Osteoblast (primary cell): ENCODE measurements around the gene IL31RA. TPM values are rescaled to one million over a fixed set of nuclear protein-coding genes. Genes with fewer than 3 reads are reported as not detected.

ENCODE experiments used
- DNase-seq: peaks from one replicate; pipeline ENCODE4 v3.0.0; 2011; ENCODE audit warnings: low spot score, mixed read lengths; ENCODE audit not compliant: insufficient read length; ENCODE audit errors: missing footprints
- H2AFZ ChIP-seq: 2 replicates; pipeline ENCODE4 v1.6.0; 2011; ENCODE audit warnings: mild to moderate bottlenecking, low read length
- H3K27ac ChIP-seq: 2 replicates; pipeline ENCODE4 v1.5.1; 2011; ENCODE audit warnings: mild to moderate bottlenecking, low read depth, low read length, moderate library complexity
- H3K27me3 ChIP-seq: 2 replicates; pipeline ENCODE4 v1.6.0; 2012; ENCODE audit warnings: mild to moderate bottlenecking, control low read depth, inconsistent platforms, low read length, moderate library complexity; ENCODE audit not compliant: insufficient read depth
- H3K36me3 ChIP-seq: 2 replicates; pipeline ENCODE4 v1.5.1; 2011; ENCODE audit warnings: mild to moderate bottlenecking, low read length, control low read depth, moderate library complexity; ENCODE audit not compliant: insufficient read depth
- H3K4me1 ChIP-seq: 2 replicates; pipeline ENCODE4 v1.5.1; 2011; ENCODE audit warnings: mild to moderate bottlenecking, low read length, control low read depth, moderate library complexity; ENCODE audit not compliant: insufficient read depth
- H3K4me2 ChIP-seq: 2 replicates; pipeline ENCODE4 v1.6.0; 2011; ENCODE audit warnings: mild to moderate bottlenecking, low read length; ENCODE audit not compliant: insufficient read depth
- H3K4me3 ChIP-seq: fragments of 200-600 bp; sonication (generic); 3 replicates; pipeline ENCODE4 v1.5.1; 2012; ENCODE audit warnings: mild to moderate bottlenecking, low read length, inconsistent platforms; ENCODE audit not compliant: insufficient read depth
- H3K79me2 ChIP-seq: 2 replicates; pipeline ENCODE4 v1.6.0; 2012; ENCODE audit warnings: mild to moderate bottlenecking, low read length, control low read depth, inconsistent platforms; ENCODE audit not compliant: insufficient read depth
- H3K9me3 ChIP-seq: 2 replicates; pipeline ENCODE4 v1.5.1; 2011; ENCODE audit warnings: low read depth, low read length, control low read depth
- H4K20me1 ChIP-seq: 2 replicates; pipeline ENCODE4 v1.6.0; 2012; ENCODE audit warnings: mild to moderate bottlenecking, low read length, control low read depth; ENCODE audit not compliant: insufficient read depth
- total RNA-seq: library from RNA; depleted of rRNA; stranded (reverse); fragments of >200 nt; gene quantifications from 2 replicates; pipeline ENCODE4 v1.2.3, GENCODE V29; 2012
- TF ChIP-seq, protein P1 (sequence below): IDR thresholded peaks from 2 replicates; pipeline ENCODE4 v1.5.1; 2011; ENCODE audit warnings: mild to moderate bottlenecking, low read depth, low read length, moderate library complexity; ENCODE audit errors: extremely low read depth

IL31RA gene
- total RNA-seq, 1 donor: 0.36 TPM

DNA sequence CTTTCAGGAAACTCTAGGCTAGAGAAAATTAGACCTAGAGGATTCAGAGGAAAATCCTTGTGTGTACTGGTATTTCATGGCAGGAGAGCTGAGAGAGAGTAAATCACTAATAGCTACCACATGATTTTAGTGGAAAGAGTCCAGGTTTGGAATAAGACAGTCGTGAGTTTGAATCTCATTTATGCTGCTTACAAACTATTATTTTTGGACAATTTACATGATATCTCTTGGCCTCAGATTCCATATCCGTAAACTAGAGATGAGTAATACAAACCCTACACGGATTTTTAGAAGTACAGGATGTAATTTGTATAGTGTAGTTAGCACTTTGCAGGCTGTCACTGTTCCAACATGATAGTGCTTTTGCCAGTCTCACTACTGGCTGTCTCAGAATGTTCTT, 2.7 kb downstream of the IL31RA start:
- H3K4me1 ChIP-seq: peaks cover 21% of the 10 kb centered on the region
- no peaks in the 10 kb centered on the region for H3K79me2 ChIP-seq
- H4K20me1 ChIP-seq: no peaks in the 10 kb centered on the region
- no peaks in the 10 kb centered on the region for H3K9me3 ChIP-seq
- no peak overlapping the region for H2AFZ ChIP-seq
- TF ChIP-seq, protein P1, sequence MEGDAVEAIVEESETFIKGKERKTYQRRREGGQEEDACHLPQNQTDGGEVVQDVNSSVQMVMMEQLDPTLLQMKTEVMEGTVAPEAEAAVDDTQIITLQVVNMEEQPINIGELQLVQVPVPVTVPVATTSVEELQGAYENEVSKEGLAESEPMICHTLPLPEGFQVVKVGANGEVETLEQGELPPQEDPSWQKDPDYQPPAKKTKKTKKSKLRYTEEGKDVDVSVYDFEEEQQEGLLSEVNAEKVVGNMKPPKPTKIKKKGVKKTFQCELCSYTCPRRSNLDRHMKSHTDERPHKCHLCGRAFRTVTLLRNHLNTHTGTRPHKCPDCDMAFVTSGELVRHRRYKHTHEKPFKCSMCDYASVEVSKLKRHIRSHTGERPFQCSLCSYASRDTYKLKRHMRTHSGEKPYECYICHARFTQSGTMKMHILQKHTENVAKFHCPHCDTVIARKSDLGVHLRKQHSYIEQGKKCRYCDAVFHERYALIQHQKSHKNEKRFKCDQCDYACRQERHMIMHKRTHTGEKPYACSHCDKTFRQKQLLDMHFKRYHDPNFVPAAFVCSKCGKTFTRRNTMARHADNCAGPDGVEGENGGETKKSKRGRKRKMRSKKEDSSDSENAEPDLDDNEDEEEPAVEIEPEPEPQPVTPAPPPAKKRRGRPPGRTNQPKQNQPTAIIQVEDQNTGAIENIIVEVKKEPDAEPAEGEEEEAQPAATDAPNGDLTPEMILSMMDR: no peak
- H3K27ac ChIP-seq: no peak overlapping the region
- no peaks in the 10 kb centered on the region for H3K36me3 ChIP-seq
- no peak overlapping the region for H3K4me3 ChIP-seq
- no peak overlapping the region for H3K4me2 ChIP-seq
- H3K27me3 ChIP-seq: no peaks in the 10 kb centered on the region
- DNase-seq: peak; percentile 50

DNA sequence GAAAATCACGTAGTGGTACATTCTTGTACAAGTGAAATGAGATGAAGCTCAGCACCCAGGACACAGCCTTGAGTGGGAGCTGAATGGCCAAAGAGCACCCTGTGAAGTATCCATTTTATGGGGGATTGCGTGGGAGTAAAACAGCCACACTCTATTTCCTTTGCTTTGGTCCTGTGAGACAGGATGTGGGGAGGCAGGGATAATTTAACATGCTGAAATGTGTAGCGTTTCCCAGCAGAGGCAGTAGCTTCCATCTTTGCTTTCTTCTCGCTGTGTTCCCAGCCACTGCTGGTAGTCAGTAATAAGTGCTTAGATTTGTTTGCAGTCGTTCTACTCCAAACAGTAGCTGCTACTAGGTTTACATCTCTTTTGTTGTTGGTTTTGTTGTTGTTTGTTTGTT, 4.4 kb downstream of the IL31RA start:
- H3K4me2 ChIP-seq: peak overlapping the region; percentile 28
- H3K27me3 ChIP-seq: no peaks in the 10 kb centered on the region
- DNase-seq: peak; percentile 44
- H3K4me3 ChIP-seq: no peak overlapping the region
- H3K27ac ChIP-seq: no peak overlapping the region
- H3K9me3 ChIP-seq: no peaks in the 10 kb centered on the region
- TF ChIP-seq, protein P1: peak; percentile 23
- H3K4me1 ChIP-seq: peaks cover 21% of the 10 kb centered on the region
- H2AFZ ChIP-seq: peak overlapping the region; percentile 32
- no peaks in the 10 kb centered on the region for H4K20me1 ChIP-seq
- H3K79me2 ChIP-seq: no peaks in the 10 kb centered on the region
- H3K36me3 ChIP-seq: no peaks in the 10 kb centered on the region

DNA sequence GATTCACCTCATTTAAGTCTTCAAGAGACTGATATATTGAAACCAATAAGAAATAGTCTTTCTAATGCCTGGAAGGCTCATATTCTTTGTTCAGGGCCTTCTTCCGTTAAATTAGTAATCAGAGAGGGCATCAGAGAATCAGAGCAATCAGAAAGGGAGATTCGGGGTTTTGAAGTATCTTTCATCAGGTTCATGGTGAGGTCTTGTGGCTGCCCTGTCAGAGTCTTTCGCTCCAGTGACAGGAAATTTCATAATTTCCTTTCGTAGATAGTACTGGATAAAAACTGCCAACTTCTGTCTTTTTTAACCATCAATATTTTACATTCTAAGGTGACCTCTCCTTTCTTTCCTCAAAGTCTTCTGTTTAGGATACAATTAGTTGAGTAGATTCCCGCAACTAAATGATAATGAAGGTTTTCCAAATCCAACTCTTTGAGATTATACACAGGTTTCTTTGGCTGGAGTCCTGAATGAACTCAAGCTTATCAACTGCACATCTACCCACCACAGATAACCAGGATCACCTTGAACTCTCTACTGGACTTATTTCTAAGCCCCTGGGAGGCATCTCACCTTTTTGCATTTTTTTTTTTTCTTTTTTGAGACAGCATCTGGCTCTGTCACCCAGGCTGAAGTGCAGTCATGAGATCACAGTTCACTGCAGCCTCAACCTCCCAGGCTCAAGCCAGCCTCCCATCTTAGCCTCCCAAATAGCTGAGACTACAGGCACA, 5.5 kb downstream of the IL31RA start:
- no peak for DNase-seq
- Histone ChIP-seq H3K27me3 (no peaks in the 10 kb centered on the region), H3K79me2 (no peaks in the 10 kb centered on the region), H2AFZ (no peak overlapping the region), H3K27ac (no peak overlapping the region), H3K36me3 (no peaks in the 10 kb centered on the region), H3K4me2 (no peak overlapping the region), H4K20me1 (no peaks in the 10 kb centered on the region), H3K4me3 (no peak overlapping the region), H3K4me1 (peaks cover 13% of the 10 kb centered on the region), H3K9me3 (no peaks in the 10 kb centered on the region)
- TF ChIP-seq, protein P1: no peak

DNA sequence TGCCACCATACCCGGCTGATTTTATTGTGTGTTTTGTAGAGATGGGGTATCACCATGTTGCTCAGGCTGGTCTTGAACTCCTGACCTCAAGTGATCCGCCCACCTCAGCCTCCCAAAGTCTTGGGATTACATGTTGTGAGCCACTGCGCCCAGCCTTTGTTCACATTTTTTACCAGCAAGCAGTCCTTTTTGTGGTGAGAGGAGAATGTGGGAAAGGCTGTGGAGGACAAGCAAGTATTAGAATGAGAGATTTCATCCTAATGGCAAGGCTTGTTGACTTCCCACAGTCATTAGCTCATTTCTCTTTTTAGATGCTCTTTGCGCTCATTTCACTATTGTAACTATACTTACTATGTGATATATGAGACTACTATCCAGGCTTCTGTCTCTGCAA, 6.1 kb downstream of the IL31RA start:
- Histone ChIP-seq H3K4me2 (no peak overlapping the region), H3K36me3 (no peaks in the 10 kb centered on the region)
- no peak for DNase-seq

More for the DNA sequence above, 6.1 kb downstream of the IL31RA start:
- H3K4me1 ChIP-seq: peaks cover 12% of the 10 kb centered on the region
- no peaks in the 10 kb centered on the region for H3K27me3 ChIP-seq
- H3K4me3 ChIP-seq: no peak overlapping the region
- no peak overlapping the region for H2AFZ ChIP-seq
- H4K20me1 ChIP-seq: no peaks in the 10 kb centered on the region
- H3K9me3 ChIP-seq: no peaks in the 10 kb centered on the region
- TF ChIP-seq, protein P1: no peak
- H3K79me2 ChIP-seq: no peaks in the 10 kb centered on the region
- H3K27ac ChIP-seq: no peak overlapping the region
